Regular cardiac myocyte (primary cell): ENCODE data around the gene C1QBP. TPM values are rescaled to one million over a fixed set of nuclear protein-coding genes. Genes with fewer than 3 reads are reported as not detected.

Experiments
- total RNA-seq: library from RNA; depleted of rRNA; stranded (reverse); fragments of >200 nt; gene quantifications from 2 replicates; pipeline ENCODE4 v1.2.3, GENCODE V29; 2014

Gene C1QBP
- 120 and 336 TPM in 2 replicates for total RNA-seq

GRCh38 chr17:5438716-5439445 is at the start of gene C1QBP:
Gene C1QBP (minus strand): TSS chr17:5439155. CDS start chr17:5439073, 82 bp downstream.

GRCh38 chr17:5486206-5487124 is 47.5 kb upstream of the C1QBP start, which contains the start of gene MIS12:
Gene MIS12 (plus strand): TSS chr17:5486566. CDS start chr17:5488863, 2,297 bp downstream.

GRCh38 chr17:5485270-5486205 is 46.6 kb upstream of the C1QBP start, which contains the start of gene DERL2:
Gene DERL2 (minus strand): TSS chr17:5486178. CDS start chr17:5486161, 17 bp downstream.

GRCh38 chr17:5419959-5420653 is 18.8 kb downstream of the C1QBP start, which contains the start of gene RPAIN:
Gene RPAIN (plus strand): TSS chr17:5420182. CDS start chr17:5420211, 29 bp downstream.

GRCh38 chr17:5419356-5419958 is 19.5 kb downstream of the C1QBP start, which contains the start of gene NUP88:
Gene NUP88 (minus strand): TSS chr17:5419662. CDS start chr17:5419650, 12 bp downstream.

Other genes with a start within 250 kb of the C1QBP start
- 8.2 and 12.1 TPM in 2 replicates for gene ZNF594, start 247.3 kb downstream of the C1QBP start, total RNA-seq
- gene SCIMP, start 204.3 kb downstream of the C1QBP start, total RNA-seq: not detected in 2 replicates
- gene RABEP1, start 156.9 kb downstream of the C1QBP start, total RNA-seq: 49.3 and 54.4 TPM in 2 replicates
- 58.9 and 163 TPM in 2 replicates for gene NUP88, start 19.5 kb downstream of the C1QBP start, total RNA-seq
- gene RPAIN, start 19.0 kb downstream of the C1QBP start, total RNA-seq: 33.8 and 42.6 TPM in 2 replicates
- gene DHX33, start 29.8 kb upstream of the C1QBP start, total RNA-seq: 6.2 and 13.0 TPM in 2 replicates
- 33.3 and 41.6 TPM in 2 replicates for gene DERL2, start 47.0 kb upstream of the C1QBP start, total RNA-seq
- gene MIS12, start 47.4 kb upstream of the C1QBP start, total RNA-seq: 11.0 and 25.3 TPM in 2 replicates
- 31.8 and 60.3 TPM in 2 replicates for gene NLRP1, start 145.4 kb upstream of the C1QBP start, total RNA-seq